ENCODE results near the gene RGS12.

The RGS12 gene

DNA sequence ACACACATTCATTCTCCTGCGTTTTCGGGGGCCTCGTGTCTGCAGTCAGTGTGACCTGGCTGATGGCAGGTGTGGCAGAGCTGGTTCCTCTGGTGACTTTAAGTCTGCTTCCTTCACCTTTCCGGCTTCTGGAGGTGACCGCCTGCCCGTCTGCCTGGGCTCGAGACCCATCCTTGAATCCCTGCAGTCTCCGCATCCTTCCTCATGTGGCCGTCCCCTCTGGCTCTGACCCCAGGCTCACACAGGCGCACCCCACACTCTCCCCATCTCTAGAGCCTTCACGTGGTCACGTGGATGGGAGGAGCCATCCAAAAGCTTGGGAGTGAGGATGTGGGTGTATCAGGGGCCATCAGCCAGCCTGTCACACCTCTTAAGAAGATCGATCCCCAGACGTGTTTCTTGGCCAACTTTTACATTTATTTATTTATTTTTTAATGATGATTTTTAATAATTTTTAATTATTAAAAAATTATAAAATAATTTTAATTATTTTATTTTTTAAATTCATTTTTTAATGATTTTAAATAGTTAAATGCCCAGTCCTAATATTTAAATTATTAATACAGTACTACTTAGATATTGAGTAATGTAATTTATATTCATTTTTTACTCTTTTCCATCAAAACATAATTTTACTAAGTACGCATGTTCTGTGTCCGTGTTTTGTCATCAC is 20.9 kb downstream of the RGS12 start:
- DNase-seq: no peak

DNA sequence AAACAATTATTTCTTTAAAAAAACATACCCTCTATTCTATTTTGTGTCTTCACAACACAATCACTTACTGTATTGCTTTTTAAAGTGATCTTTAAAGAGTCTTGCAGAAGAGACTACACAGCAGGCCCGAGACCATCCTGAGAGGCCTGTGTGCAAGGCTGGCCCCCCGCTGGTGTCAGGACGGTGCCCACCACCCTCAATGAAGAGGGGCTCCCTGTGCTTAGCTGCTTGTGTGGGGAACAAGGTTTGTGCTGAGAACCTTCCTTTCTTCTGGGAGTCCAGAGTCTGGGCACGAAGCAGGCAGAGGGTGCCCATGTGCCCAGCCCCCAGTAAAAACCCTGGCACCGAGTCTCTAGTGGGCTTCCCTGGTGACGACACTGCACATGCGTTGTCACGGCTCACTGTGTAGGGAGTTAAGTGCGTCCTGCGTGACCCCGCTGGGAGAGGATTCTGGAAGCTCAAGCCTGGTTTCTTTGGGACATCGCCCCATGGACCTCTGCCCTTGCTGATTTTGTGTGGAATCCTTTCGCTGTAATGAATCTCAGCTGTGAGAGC is 22.0 kb downstream of the RGS12 start:
- no peak for DNase-seq

DNA sequence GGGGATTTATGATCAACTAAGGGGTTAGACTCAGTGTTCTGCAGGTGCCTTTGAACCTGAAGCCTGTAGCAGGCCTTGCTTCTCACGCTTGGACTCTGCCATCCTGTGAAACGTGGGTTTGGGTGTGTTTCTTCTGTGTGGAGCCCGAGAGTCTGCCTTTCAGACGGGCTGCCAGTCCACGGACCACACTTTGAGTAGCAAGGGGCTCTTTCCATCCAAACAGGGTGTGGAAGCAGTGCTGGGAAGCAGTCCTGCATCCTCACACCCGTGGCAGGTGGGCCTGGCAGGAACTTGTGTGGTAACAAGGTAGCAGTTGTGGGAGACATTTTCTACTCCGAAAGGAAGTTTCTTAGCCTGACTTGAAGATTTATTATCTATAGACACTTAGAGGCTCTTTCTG is 22.7 kb downstream of the RGS12 start:
- no peak for DNase-seq

DNA sequence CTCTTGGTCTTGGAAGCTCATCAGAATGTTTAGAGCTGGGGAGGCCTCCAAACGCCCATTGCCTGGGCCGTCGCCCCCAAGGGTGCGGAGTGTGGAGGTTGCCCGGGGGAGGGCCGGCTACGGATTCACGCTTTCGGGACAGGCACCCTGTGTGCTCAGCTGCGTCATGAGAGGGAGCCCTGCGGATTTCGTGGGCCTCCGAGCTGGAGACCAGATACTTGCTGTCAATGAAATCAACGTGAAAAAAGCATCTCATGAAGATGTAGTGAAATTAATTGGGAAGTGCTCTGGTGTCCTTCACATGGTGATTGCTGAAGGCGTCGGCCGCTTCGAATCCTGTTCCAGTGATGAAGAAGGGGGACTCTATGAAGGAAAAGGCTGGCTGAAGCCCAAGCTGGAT is 23.3 kb downstream of the RGS12 start:
- DNase-seq: no peak

DNA sequence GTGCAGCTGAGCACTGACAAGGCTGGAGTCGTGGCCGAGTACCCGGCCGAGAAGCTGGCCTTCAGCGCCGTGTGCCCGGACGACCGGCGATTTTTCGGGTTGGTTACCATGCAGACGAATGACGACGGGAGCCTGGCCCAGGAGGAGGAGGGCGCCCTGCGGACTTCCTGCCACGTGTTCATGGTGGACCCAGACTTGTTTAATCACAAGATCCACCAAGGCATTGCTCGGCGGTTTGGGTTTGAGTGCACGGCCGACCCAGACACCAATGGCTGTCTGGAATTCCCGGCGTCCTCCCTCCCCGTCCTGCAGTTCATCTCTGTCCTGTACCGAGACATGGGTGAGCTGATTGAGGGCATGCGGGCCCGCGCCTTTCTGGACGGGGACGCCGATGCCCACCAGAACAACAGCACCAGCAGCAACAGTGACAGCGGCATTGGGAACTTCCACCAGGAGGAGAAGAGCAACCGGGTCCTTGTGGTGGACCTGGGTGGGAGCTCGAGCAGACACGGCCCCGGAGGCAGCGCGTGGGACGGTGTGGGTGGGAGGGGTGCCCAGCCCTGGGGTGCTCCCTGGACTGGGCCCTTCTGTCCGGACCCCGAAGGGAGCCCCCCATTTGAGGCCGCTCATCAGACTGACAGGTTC is 24.3 kb downstream of the RGS12 start:
- DNase-seq: no peak

DNA sequence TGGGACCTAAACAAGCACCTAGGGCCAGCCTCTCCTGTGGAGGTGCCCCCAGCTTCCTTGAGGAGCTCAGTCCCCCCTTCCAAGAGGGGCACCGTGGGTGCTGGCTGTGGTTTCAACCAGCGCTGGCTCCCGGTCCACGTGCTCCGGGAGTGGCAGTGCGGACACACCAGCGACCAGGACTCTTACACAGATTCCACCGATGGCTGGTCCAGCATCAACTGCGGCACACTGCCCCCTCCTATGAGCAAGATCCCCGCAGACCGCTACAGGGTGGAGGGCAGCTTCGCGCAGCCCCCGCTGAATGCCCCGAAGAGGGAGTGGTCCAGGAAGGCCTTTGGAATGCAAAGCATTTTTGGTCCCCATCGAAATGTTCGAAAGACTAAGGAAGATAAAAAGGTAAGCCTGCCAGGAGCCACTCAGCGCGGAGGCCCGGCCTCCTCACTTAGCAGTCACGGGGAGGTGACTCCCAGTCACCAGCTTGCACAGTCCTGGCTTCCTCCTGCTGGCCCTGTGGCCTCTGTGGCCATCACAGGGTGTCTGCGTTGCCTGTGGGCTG is 24.9 kb downstream of the RGS12 start:
- no peak for DNase-seq

DNA sequence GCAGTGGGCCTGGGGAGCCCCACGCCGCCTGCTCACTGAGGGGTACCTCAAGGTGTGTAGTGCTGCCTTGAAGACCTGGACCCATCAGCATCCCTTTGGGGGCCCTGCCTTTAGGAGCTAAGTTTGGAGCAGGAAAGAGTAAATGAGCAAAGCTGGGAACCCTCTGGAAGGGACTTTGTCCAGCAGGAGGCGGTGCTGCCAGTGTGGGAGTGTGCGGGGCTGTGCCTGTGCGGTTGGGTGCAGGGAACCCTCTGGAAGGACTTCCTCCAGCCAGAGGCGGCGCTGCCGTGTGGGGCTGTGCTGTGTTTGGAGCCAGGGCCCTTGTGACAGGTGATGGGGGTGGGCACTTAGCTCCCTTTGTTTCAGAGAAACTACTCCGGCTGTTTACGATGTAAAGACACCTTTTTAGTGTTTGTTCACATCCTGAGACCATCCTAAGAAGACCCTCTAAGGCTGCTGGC is 25.8 kb downstream of the RGS12 start:
- no peak for DNase-seq

DNA sequence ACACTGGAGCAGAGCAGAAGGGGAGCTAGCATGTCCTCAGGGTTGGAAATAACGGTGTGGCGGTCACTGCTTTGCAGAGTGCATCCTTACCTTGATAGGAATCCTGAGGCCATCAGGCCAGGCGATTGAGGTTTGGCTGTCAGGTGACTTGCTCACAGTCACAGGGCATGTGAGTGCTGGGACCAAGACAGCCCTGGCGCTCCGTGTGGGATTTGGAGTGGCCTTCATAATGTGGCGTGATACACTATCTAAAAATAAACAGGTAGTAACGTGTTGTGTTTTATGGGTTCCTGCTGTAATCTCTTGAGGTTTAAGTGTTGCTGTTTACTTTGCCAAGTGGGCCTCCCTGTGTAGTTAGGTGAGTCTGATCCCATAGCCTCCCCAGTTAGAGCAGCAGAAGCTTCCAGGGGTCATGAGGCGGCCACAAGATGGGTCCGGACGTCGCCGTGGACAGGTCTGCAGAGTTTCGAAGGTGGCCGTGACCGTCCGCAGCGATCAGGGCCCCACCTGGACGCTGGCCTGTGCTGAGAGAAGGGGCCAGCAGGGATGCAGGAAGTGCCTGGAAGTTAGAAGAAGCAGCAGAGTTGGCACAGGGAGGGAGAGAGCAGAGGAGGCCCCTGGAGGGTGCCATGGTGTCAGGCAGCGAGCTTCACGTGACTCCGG is 27.7 kb downstream of the RGS12 start:
- DNase-seq: no peak

DNA sequence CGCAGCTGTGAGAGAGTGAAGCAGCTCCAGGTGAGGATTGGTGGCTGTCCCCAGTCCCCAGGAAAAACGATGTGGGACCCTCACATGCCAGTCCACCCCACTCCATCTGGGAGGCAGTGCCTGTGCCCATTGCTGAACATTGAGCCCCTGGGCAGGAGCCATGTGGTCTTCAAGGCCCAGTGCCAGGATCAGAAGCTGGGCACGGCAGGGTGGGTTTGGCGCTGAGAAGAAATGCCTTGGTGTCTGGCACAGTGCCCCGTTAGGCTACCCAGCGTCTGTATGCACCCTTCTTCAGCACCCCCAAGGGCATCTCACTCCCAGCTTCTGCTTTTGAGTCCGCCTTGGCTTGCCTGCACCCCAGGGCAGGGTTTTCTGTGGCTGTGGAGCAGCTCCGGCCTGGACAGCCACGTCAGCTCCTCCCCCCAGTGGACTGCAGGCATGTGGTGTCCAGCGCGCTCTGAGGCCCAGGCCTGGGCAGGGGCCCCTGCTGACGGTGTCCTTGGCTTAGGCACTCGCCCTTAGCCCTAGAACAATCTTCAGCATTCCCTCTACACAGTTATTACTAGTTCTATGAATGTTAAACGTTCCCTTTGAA is 28.6 kb downstream of the RGS12 start:
- no peak for DNase-seq

DNA sequence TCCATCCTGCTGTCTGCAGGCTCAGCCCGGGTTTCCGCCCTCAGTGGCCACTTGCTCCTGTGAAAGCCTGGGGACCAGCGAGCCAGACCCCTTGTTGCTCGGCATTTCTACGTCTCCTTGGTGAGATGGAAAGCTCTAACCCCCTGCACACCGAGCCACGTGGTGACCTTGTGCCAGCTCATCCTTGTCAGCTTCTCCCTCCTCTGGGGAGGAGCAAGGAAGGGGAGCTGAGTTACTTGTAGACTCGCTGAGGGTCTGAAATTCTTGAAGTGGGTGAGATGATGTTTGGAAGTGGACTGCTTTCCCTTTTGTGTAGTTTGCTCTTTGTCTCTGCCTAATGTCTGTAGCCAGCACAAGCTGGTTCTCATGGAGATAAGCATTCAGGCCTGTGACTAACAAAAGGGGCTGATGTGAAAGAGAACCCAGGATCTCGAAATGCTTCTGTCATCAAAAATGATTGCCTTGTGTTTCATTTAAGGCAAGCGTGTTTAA is 29.3 kb downstream of the RGS12 start:
- DNase-seq: no peak

DNA sequence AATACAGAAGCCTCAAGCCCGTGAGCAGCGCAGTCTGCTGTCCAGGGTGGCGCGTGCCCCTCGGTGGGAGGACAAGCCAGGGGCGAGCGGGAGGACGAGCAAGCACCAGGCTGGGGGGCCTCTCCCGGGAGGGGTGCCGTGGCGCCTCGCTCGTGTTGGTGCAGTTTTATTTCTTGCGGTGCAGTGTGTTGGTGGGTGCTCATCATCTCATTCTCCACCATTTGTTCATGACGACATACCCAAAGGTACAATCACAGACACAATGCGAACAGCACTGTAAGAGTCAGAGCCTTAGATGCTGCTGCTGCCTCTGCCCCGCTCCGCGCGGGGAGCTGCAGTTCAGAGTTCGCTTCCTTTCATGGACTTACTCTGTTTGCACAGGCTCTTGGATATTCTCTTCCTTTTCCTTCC is 30.3 kb downstream of the RGS12 start:
- no peak for DNase-seq

DNA sequence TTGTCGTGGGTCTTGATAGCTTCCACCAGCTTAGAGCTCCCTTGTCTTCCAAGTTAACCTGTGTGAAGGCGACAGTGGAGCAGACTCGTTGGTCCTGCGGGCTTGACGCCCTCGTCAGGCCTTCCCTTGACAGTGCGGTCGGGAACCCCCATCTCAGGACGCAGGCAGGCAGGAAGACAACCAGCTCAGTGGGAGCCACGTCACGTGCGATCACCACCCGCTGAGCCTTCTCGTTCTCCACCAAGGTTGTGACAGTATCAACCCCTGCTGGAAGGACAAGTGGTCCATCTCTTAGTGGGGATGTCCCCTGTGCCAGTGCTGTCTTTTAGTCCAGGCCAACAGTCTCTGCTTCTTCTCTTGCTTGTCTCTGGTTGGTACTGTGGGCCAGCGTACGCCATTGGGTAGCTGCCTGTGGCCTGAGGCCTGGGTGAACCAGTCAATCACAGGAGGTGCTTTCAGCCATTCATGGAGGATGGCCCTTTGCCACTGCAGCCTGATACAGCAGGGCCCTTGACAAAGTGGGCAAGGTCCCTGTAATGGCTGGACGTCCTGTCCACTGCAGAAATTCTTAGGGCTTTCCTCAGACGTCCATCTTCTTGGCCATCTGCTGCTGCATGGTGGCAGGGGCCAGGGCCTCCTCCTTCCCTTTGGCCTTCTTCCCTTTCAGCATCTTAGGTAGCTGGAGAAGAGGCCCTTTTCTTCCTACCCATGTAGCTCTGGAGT is 31.4 kb downstream of the RGS12 start:
- DNase-seq: no peak

DNA sequence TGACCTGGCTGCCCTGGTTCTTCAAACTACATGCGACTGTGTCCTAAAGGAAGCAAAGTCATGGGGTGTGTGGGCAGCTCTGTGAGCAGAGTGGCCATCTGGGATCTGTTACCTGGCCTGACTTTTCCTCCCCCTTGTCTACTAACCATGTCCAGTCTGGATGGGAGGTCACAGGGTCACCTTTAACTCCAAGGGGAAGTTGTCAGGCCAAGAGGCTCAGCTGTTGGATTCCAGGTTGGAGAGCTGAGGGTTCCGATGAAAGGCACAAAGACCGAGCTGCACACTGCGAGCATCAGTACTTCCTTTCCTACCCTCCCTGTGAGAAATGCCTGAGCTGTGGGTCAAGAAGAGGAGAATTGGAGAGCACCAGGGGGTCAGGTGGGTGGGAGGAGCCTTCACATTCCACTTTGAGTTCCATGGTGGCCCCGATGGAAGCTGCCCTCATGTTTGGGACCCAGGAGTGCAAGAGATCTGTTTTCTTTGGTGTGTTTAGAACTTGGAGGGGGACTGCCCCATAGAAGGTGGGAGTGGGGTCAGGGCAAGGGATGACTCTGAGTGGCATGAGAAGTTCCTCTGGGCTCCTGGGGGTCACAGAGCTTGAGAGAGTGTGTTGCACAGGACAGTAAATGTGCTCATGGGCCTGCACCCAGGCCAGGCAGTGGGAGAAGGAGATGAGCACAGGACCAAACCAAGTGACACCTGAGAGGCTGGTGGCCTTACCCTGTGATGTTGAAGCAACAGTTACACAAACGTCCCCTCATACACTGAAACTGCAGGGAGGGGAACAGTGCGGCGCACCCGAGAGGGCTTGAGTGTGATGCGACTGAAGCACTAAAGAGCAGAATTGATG is 36.2 kb downstream of the RGS12 start:
- no peak for DNase-seq

DNA sequence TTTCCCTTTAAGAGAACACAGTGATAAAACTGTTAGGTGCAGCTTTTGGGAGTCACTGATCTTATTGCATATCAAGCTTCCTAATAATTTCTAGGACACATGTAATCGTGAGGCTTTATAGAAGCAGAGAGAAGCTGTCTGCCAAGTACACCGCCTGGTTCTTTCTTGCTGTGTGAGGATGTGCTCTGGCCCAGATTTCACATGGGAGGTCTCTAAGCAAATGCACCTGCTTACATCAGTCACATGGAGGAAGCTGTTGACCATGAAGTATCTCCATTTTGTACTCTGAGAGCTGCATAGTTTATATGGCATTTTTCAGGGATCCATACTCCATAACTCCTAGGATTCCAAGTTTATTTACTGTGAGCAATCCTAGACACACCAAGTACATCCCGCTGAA is 37.1 kb downstream of the RGS12 start:
- DNase-seq: peak; percentile 5

DNA sequence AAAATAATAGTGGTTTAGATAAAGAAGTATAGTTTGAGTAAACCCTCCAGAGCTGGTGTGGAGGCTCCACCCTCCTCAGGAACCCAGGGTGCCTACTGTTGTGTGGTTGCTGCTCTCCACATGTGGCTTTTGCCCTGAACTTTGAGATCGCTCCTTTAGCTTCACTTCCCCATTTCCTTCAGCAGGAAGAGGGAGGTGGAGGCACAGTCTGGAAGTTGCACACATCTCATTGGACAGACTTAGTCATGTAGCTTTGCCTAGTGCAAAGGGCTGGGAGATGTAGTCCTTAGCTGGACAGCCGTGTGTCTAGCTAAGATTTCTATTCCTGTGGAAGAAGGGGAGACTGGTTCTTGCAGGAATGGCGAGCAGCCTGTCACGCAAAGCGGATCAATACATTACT is 37.9 kb downstream of the RGS12 start:
- peak; percentile 19 for DNase-seq

DNA sequence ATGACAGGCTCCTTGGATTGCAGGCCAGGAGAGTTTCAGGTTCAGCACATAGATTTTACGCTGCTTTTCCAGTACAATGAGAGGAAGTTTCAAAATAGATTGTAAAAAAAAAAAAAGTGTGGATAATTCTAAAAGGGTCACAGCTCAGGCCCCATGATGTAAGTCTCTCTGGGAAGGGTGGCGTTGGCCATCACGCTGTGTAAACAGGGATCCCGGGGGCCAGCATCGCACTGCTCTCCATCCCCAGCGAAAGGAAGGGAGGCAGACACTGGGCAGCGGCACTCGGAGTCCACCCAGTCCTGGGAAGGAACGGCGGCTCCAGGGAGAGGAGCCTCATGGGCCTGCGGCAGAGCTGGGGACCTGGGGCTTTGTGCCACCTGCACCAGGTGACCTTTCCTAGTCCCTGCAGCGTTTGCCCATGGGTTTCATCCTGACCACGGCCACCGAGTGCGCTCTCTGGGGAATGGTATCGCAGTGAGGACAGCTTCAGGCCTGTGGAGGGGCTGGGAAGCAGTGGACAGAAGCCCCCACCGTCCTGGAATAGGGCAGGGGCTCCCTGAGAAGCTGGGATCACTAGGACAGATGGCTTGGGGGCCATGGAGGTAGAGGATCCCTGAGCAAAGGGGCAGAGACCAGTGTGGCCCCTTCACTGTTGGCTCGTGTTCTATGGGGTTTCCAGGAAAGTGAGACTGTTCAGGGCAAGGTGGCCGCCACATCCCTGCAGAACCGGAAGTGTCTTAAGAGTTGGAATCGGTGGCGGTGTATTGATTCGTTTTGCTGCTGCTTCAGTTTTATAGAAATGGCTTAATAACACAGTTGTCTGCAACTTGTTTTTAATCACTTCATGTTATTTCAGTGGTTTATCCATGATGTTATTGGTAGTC is 38.9 kb downstream of the RGS12 start:
- peak; percentile 9 for DNase-seq

DNA sequence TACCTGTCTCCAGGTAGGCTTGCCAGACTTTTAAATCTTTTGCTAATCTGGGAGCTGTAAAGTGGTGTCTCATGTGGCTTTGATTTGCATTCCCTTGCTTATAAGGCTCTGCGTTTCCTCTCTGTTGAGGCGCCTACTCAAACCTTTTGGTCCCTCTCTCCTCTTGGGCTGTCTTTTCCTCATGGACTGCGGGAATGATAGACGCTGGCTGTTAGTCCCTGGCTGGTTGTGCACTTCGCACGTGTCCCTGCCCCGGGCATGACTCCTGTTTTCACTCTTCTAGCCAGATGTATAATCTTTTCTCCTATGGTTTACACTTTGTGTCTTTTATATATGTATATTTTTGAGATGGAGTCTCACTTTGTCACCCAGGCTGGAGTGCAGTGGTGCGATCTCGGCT is 39.7 kb downstream of the RGS12 start:
- DNase-seq: no peak

DNA sequence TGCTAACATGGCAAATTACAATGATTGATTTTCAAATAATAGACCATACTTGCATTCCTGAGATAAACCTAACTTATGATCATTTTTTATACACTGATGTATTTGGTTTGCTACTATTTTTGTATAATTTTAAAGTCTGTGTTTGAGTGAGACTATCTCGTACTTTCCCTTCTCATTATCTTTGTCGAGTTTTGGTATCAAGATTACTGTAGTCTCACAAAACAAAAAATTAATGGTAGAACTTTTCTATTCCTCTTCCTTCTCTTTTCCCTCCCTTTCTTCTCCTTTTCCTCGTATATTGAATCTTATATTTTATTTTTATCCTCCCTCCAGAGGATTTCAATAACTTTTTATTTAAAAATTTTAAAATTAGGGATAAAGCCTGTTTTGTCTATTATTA is 41.5 kb downstream of the RGS12 start:
- DNase-seq: no peak

DNA sequence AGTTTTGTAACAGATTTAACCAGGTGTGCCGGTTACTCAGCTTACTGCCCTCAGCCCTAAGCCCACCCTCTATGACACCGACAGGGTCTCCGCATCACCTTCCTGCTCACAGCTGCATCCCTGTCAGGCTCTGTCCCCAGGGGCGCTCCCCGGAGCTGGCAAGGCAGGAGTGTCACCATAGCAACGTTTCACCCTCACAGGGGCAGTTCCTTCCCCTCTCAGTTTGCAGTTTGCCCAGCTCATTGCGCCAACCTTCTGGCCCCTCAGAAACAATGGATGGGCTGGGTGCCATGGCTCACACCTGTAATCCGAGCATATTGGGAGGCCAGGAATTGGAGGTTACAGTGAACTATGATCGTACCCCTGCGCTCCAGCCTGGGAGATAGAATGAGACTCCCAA is 42.6 kb downstream of the RGS12 start:
- DNase-seq: no peak

DNA sequence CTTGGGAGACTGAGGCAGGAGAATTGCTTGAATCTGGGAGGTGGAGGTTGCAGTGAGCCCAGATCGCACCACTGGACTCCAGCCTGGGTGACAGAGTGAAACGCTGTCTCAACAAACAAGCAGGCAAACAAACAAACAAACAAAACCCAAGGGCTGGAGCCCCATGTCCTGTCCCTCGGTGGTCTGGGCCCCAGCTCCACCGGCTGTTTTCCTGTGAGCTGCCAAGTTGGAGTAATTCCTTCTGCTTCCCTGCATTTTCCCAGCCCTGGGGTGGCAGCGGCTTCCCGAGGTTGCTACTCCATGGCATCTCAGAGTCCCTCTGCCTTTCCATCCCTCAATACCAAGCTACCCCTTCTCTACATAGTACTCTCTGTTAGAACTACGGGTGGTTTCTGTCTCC is 43.2 kb downstream of the RGS12 start:
- no peak for DNase-seq
